Measurements from ENCODE around the gene AVPR1B.

AVPR1B gene, protein sequence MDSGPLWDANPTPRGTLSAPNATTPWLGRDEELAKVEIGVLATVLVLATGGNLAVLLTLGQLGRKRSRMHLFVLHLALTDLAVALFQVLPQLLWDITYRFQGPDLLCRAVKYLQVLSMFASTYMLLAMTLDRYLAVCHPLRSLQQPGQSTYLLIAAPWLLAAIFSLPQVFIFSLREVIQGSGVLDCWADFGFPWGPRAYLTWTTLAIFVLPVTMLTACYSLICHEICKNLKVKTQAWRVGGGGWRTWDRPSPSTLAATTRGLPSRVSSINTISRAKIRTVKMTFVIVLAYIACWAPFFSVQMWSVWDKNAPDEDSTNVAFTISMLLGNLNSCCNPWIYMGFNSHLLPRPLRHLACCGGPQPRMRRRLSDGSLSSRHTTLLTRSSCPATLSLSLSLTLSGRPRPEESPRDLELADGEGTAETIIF

GRCh38 chr1:206117151-206117948 lies at the start of gene AVPR1B:
TSS of gene AVPR1B (minus strand) at chr1:206117388. CDS start at chr1:206116890, 498 bp downstream.
- peak; percentile 81 for DNase-seq

DNA sequence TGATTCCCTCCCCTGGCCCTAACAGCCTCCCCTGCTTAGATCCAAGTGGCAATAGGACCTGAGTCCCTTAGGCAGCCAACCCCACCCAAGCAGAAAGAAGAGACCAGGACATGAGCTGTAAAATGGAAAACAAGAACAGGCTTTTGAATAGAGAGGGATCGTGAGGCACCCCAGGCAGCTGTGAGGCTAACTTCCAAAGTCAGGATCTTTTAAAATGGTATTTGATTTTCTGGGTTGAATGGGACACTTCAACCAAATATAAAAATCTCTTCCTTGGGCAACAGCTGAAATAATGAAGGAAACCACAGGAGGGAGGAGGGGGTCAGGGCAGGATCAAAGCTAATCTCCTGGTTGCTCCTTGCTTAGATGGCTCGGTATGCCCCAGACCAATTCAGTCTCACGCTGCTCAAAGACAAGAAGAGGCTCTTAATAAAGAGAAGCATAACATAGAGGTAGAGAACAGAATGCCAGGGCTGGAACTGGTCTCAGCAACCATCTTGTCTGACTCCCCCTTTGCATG lies 28.6 kb upstream of the AVPR1B start:
- DNase-seq, result no peak

GRCh38 chr1:206144605-206145004 lies 27.4 kb upstream of the AVPR1B start:
- DNase-seq, result no peak

GRCh38 chr1:206143537-206144172 lies 26.5 kb upstream of the AVPR1B start:
- peak; percentile 82 for DNase-seq

DNA sequence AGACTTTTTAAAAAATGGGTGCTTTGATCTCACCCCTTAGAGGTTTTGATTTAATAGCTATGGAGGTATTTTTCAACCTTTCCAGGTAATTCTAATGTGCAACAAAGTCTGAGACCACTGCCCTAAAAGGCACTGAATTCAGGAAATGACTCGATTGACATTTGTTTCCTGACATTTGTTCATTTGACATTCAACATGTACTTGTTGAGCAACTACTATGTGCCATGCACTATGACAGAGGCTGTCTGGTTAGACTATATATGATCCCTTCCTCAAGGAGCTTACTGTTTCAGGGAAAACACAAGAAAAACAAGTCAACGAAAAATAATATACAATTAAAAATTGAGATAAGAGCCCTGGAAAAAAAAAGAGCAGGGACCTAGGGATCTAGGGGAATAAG lies 25.6 kb upstream of the AVPR1B start:
- no peak for DNase-seq

GRCh38 chr1:206142011-206142410 lies 24.8 kb upstream of the AVPR1B start:
- no peak for DNase-seq

- no peak for DNase-seq
These were observed 19.1 kb upstream of the AVPR1B start for GRCh38 chr1:206136241-206136640.

DNA sequence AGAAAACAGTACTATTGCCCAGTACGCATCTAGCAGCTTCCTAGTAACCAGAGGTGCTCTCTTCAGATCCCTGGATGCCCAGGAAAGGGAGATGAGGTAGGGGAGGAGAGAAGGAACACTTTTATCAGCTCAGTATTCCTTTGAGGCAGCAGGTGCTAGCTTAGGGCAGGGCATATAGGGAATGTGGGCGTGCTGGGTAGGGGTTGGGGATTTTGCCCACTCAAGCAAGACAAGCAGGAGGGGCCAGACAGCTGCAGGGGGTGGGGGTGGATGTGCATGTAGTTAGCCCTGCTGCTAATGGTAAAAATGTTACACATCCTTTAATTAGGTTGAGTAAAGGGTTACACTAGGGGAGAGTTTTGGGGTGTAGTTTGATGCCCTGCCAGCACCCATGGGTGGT lies 18.1 kb upstream of the AVPR1B start:
- no peak for DNase-seq

DNA sequence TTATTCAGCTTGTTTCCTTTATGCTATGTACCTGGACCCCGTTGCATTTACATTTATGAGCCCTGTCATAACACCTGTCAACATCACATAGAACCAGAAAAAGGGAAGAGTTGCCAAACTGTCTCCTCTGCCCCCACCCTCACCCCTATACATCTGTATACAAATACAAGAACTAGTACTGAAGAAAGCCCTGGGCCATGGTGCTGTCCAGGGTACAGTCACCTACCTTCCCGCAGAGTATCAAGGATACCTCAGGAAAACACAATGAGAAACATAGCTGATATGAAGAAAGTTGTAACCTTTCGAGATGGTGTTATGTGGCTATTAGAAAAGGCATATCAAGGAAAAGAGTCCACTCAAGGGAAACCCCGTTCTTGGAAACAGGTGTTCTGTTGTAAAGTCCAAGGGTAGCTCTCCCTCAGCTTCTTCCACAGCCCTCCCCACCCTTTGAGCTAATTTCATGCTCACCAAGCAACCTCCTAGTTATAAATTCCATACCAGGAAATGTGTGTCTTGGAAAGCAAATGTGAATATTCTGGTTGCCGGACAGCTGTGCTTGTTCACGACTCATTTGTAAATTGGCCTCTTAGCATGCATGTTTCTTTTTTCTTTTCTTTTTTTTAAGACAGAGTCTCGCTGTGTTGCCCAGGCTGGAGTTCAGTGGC lies 16.7 kb upstream of the AVPR1B start:
- no peak for DNase-seq

DNA sequence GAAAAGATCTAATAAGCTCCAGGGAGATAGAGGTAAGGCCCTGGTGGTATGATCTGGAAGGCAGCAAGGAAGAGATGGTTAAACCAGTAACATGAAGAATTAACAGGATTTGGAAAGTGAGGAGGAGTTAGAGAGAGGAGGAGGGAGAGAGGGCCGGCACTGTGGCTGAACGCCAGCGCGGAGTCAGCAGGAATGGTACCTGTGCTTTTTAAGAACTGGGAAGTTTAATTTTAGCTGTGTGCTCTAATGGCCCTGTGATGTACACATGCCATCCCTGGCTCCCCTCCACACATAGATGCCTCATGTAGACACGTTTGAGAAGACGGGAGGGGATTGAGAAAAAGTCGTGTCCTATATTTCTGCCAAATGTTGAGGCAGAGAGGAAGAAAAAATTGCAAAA lies 13.8 kb upstream of the AVPR1B start:
- no peak for DNase-seq

DNA sequence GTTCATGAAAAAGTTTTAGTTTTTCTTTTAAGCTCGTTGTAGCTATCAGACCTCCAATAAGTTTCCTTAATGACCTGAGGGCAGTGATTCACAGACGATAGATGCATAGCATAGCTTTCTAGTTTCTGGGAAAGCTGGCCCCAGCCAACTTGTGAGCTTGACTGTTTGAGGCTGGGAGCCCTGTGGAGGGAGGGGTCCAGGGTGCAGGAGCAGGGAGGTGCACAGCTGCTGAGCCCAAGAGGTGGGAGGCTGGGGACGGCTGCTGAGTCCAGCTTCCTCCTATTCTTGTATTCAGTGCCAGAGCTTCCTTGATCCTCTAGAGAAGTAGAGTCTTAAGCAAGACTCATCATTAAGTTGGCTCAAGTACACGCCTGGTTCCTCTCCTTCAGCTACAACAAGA lies 11.0 kb upstream of the AVPR1B start:
- no peak for DNase-seq

DNA sequence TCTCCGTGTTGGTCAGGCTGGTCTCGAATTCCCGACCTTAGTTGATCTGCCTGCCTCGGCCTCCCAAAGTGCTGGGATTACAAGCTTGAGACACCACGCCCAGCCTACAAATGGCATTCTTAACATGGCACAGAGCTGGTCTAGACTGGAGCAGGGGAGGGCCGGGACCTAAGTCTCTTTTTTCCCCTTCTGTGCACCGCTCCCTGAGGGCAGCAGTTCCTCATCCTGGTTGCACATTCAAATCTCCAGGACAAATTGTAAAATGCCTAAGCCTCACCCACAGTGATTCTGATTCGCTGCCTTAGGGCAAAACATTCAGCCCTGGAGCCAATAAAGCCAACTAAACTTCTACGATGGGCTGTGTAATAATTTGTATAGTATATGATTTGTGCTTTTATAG lies 10.1 kb upstream of the AVPR1B start:
- no peak for DNase-seq

- DNase-seq, result no peak
These were observed 8.2 kb upstream of the AVPR1B start for GRCh38 chr1:206125346-206125745.

- DNase-seq, result no peak
These were observed 5.5 kb upstream of the AVPR1B start for GRCh38 chr1:206122686-206123085.

GRCh38 chr1:206121269-206121668 lies 4.1 kb upstream of the AVPR1B start:
- no peak for DNase-seq

DNA sequence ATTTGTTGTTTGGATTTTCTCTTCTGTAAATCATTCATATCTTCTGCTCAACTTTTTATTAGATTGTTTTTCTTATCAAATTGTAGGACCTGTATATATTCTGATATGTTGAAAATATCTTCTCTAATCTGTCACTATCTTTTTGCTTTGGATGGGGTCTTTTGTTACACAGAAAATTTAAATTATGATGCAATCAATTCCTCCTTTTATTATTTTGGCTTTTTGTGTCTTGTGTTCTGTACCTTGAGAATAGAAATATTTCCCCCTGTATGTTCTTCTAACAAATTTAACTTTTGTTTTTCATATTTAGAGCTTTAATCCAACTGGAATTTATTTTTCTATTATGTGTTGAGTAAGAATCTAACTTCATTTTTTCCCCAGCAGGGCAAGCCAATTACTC lies 3.2 kb upstream of the AVPR1B start:
- DNase-seq, result no peak

DNA sequence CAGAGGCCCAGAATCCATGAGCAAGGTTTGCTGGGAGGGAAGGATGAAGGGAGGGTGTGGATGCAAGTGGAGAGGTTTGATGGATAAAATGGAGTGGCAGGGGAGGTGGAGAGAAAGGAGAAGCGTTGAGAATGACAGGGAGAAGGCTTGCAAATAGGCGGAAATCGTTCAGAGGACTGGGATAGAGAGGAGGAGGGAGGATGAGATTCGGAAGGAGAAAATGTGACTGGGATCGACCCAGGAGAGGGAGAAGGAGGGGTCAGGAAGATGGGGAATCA lies 376 bp downstream of the AVPR1B start:
- no peak for DNase-seq

- DNase-seq, result no peak
These were observed 856 bp downstream of the AVPR1B start for GRCh38 chr1:206116191-206116872.

DNA sequence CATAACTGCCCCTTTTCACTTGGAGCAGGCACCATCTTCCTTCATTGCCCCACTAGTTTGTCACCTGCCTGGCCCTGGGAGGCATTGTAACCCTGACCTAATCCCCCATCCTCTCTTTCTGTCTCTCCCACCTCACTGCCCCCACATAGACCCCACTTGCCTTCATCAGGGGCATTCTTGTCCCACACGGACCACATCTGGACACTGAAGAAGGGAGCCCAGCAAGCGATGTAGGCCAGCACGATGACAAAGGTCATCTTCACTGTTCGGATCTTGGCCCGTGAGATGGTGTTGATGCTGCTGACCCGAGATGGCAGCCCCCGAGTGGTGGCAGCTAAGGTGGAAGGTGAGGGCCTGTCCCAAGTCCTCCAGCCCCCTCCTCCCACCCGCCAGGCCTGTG lies 1.4 kb downstream of the AVPR1B start:
- no peak for DNase-seq

DNA sequence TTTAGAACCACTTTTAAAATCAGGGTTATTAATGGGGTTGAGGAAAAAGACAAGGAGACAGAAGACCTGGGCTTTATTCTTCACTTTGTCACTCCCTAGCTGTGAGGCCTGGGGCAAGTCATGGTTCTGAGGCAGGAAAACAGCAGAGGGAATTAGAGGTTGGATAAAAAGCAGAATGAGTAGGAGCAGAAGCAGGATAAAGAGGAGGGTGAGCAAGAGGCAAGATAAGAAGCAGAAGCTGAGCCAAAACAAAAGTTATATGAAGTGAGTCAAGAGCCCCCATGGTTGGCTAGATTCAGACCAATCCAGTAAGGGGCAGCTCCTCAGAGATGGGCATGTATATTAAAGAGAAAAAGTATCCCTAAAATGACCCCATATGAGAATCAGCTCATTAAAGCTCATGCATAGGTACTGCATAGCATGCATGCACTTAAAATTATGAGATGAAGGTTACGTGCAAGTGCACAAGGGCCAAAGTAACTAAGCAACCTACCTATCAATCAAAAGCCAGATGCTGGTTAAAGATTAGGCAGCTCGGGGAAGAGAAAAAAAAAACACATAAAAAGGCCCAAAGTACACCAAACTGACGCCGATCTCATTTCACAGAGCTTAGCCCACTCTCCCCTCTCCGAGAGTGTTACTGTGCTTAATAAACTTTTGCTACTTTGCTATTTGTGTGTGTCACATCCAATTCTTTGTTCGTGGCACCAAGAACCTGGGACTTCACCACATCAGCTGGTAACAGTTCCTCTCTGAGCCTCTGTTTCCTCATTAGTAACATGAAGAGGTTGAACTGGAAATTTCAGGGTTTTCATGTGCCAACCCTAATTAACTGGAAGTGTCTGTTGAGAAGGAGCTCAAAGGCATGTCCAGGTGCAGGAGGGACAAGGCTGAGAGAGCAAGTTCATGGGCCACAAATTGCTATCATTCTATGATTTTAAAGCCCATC lies 2.2 kb downstream of the AVPR1B start:
- no peak for DNase-seq

- DNase-seq, result no peak
These were observed 4.4 kb downstream of the AVPR1B start for GRCh38 chr1:206112600-206113301.

Data from femur (tissue), 1 donor.